K562 (cell line): Measurements from ENCODE around the gene TBL2. TPM values are rescaled to one million over a fixed set of nuclear protein-coding genes. Genes with fewer than 3 reads are reported as not detected.
A peak's percentile ranks its signal among the peaks of the same experiment; 100 is the strongest.

ENCODE experiments used
- ATAC-seq: fragments of 200-7000 bp; cut with Tn5 transposase; 3 replicates; pipeline ENCODE4 v1.9.1; 2020; ENCODE audit warnings: moderate library complexity
- BruUV-seq: library from RNA; stranded (reverse); fragments of 400-500 nt; replicated peaks from 2 replicates; lab custom pipeline; 2021; lab: Mats Ljungman, UMichigan
- CTCF ChIA-PET: fragments of 300-600 bp; formaldehyde crosslinking; extraction: SDS; loops from one replicate; lab custom pipeline; 2021; ENCODE audit warnings: low intra/inter-chr PET ratio; lab: Yijun Ruan, JAX
- POLR2A ChIA-PET: fragments of 300-600, 350-650 bp; sonication (Branson Sonifier 250); formaldehyde crosslinking; extraction: SDS; loops from one replicate; lab custom pipeline; 2021; ENCODE audit warnings: antibody characterized with exemption, inconsistent platforms; lab: Yijun Ruan, JAX
- DNase-seq, 4 experiments: peaks; one replicate each; pipeline versions ENCODE4 v3.0.0 to v3.0.0-alpha.2; 2011 to 2018; ENCODE audit warnings: low spot score in 3 of 4, mixed read lengths in 3 of 4; ENCODE audit errors: extremely low read depth in 1 of 4
- FAIRE-seq: peaks from 2 replicates; lab custom pipeline; 2011; peaks lifted over from hg19 to GRCh38; lab: Jason Lieb, UNC
- H2AFZ ChIP-seq: 2 replicates; pipeline ENCODE4 v1.6.0; 2011; ENCODE audit warnings: low read depth, low read length, control low read depth, inconsistent platforms
- H3K27ac ChIP-seq: fragments of 200-600 bp; 3 replicates; pipeline ENCODE4 v1.8.0; 2011; ENCODE audit warnings: low read depth, mild to moderate bottlenecking, control low read depth, inconsistent platforms, low read length, moderate library complexity, mixed read lengths; ENCODE audit errors: extremely low read depth
- H3K27me3 ChIP-seq, 2 experiments: fragments of 300-600 bp in 1 of 2; 2 replicates in 1 of 2; 3 replicates in 1 of 2; pipeline versions ENCODE4 v1.6.0 to v1.8.0; 2011; ENCODE audit warnings: inconsistent platforms in 2 of 2, low read length in 2 of 2, mild to moderate bottlenecking in 1 of 2, mixed read lengths in 1 of 2, moderate library complexity in 1 of 2; ENCODE audit not compliant: control insufficient read depth in 2 of 2, insufficient read depth in 2 of 2
- H3K36me3 ChIP-seq: fragments of 300-600 bp; 3 replicates; pipeline ENCODE4 v1.8.0; 2011; ENCODE audit warnings: mild to moderate bottlenecking, low read length, inconsistent platforms; ENCODE audit not compliant: control insufficient read depth, insufficient read depth
- H3K4me1 ChIP-seq, 2 experiments: fragments of 200-600 bp in 1 of 2; replicated peaks in 1 of 2; 2 replicates in 1 of 2; 3 replicates in 1 of 2; pipeline versions ENCODE4 v1.5.1 to v1.8.0; 2011; ENCODE audit warnings: inconsistent platforms in 2 of 2, low read length in 2 of 2, mild to moderate bottlenecking in 1 of 2, mixed read lengths in 1 of 2, moderate library complexity in 1 of 2; ENCODE audit not compliant: control insufficient read depth in 2 of 2, insufficient read depth in 2 of 2
- H3K4me2 ChIP-seq: 2 replicates; pipeline ENCODE4 v1.6.1; 2011; ENCODE audit warnings: low read length, control low read depth, inconsistent platforms, mixed read lengths; ENCODE audit not compliant: insufficient read depth
- H3K4me3 ChIP-seq: fragments of 200-600 bp; sonication (generic), shearing (Covaris generic); 2 replicates; pipeline ENCODE4 v1.5.1; 2016; ENCODE audit warnings: control low read depth, inconsistent platforms
- H3K79me2 ChIP-seq: fragments of 200-600 bp; 3 replicates; pipeline ENCODE4 v1.8.0; 2011; ENCODE audit warnings: low read length, inconsistent platforms; ENCODE audit not compliant: control insufficient read depth, insufficient read depth
- H3K9ac ChIP-seq, 2 experiments: 2 replicates each; pipeline versions ENCODE4 v1.6.0 to v1.6.1; 2011; ENCODE audit warnings: low read depth in 2 of 2, low read length in 2 of 2, control low read depth in 1 of 2, inconsistent platforms in 1 of 2, mild to moderate bottlenecking in 1 of 2, mixed read lengths in 1 of 2; ENCODE audit not compliant: insufficient read depth in 1 of 2
- H3K9me1 ChIP-seq: one replicate; pipeline ENCODE4 v1.6.0; 2011; ENCODE audit warnings: inconsistent platforms, mild to moderate bottlenecking, low read length, moderate library complexity; ENCODE audit not compliant: control insufficient read depth, insufficient read depth
- H3K9me3 ChIP-seq: replicated peaks from 2 replicates; pipeline ENCODE4 v1.5.1; 2011; ENCODE audit warnings: low read depth, low read length, inconsistent platforms; ENCODE audit not compliant: control insufficient read depth, insufficient read depth
- H4K20me1 ChIP-seq: replicated peaks from 2 replicates; pipeline ENCODE4 v1.6.1; 2011; ENCODE audit warnings: low read length, inconsistent platforms, mixed read lengths; ENCODE audit not compliant: control insufficient read depth, insufficient read depth
- CREB1 ChIP-seq, 2 experiments: sonication (generic) in 1 of 2; formaldehyde crosslinking in 1 of 2; IDR thresholded peaks; 2 replicates each; pipeline versions ENCODE4 v1.6.1 to v1.8.0; 2012 to 2022; ENCODE audit warnings: inconsistent platforms in 1 of 2, mild to moderate bottlenecking in 1 of 2, missing genetic modification reagents in 1 of 2, moderate library complexity in 1 of 2
- EP400 ChIP-seq: fragments of 450-650 bp; IDR thresholded peaks from 2 replicates; pipeline ENCODE4 v1.6.1; 2017; ENCODE audit warnings: antibody characterized with exemption, mild to moderate bottlenecking, moderate library complexity
- MBD2 ChIP-seq: sonication (generic); IDR thresholded peaks from 2 replicates; pipeline ENCODE4 v1.6.1; 2016; ENCODE audit warnings: low read depth, borderline replicate concordance
- STAT6 ChIP-seq: sonication (generic); formaldehyde crosslinking; IDR thresholded peaks from 2 replicates; pipeline ENCODE4 v1.8.1; 2023; ENCODE audit warnings: mild to moderate bottlenecking, missing genetic modification reagents
- SUPT5H ChIP-seq: fragments of 450-650 bp; IDR thresholded peaks from 2 replicates; pipeline ENCODE4 v1.6.1; 2016
- WGBS: fragments of 100-300 bp; shearing (Covaris generic); methylation state at CpG from one replicate; pipeline ENCODE4 v1.1.6; 2016; ENCODE audit warnings: low coverage, mixed read lengths; ENCODE audit not compliant: insufficient coverage; ENCODE audit errors: missing lambda C conversion rate; 5-methylcytosine and 5-hydroxymethylcytosine counted together
- in situ Hi-C: fragments of 300-500 bp; cut with MboI; formaldehyde crosslinking; loops from 4 replicates; pipeline ENCODE4 v1.15.0; 2018; ENCODE audit warnings: inconsistent platforms, mixed read lengths
- intact Hi-C: fragments of 100-400 bp; cut with micrococcal nuclease; formaldehyde crosslinking; loops from 2 replicates; pipeline ENCODE4 v1.14.2; 2022
- polyA plus RNA-seq, 8 experiments: library from polyadenylated mRNA; depleted of rRNA in 4 of 8; stranded (reverse) in 5 of 8; unstranded in 3 of 8; fragments of >200 nt; fragmentation: Nextera tagmentation in 2 of 8; fragmentation: Illumina TruSeq in 1 of 8; extraction: Ambion mirVana in 2 of 8; extraction: Trizol in 1 of 8; gene quantifications; 2 replicates each; pipeline versions ENCODE4 v1.2.1 to v1.2.3, GENCODE V29; 2011 to 2014; ENCODE audit warnings: inconsistent platforms in 1 of 8, missing spikeins in 1 of 8
- total RNA-seq, 7 experiments: library from RNA; depleted of rRNA in 6 of 7; stranded (reverse); fragments of >200 nt in 6 of 7; fragmentation: Illumina TruSeq in 2 of 7; extraction: Trizol in 2 of 7; gene quantifications; 2 replicates each; pipeline versions ENCODE4 v1.2.1 to v1.2.3, GENCODE V29; 2011 to 2021; ENCODE audit warnings: low replicate concordance in 1 of 7
- TF ChIP-seq, protein P1 (sequence below): sonication (generic); formaldehyde crosslinking; IDR thresholded peaks from 2 replicates; pipeline ENCODE4 v1.8.0; 2022; ENCODE audit warnings: mild to moderate bottlenecking, missing genetic modification reagents

Gene TBL2
- total and polyA plus RNA-seq, 9 of the 15 experiments (the other 6 are each of a cell fraction or from before 2014, with no cell fraction given) = 2.5 to 123 (median 49.2) TPM

- Histone ChIP-seq H3K4me1 (peaks cover 46 to 47% of the 10 kb centered on the region in 2 experiments), H3K27me3 (no peaks in the 10 kb centered on the region), H4K20me1 (peaks cover 46% of the 10 kb centered on the region), H3K9me3 (no peaks in the 10 kb centered on the region)
- BruUV-seq = no TSS peak
- CTCF ChIA-PET = no interaction called here
- intact Hi-C loops = no loop called here
- DNase-seq (no peak), ATAC-seq (no peak), FAIRE-seq (no peak)
- TF ChIP-seq SUPT5H = no peak
- no peak for TF ChIP-seq STAT6 (CRISPR knock-in tag)
- no peak for TF ChIP-seq CREB1 (IDR thresholded peaks at IDR 0.05)
- TF ChIP-seq CREB1 (CRISPR knock-in tag; IDR thresholded peaks at IDR 0.05) = no peak
- TF ChIP-seq MBD2 = no peak
- TF ChIP-seq, protein P1, sequence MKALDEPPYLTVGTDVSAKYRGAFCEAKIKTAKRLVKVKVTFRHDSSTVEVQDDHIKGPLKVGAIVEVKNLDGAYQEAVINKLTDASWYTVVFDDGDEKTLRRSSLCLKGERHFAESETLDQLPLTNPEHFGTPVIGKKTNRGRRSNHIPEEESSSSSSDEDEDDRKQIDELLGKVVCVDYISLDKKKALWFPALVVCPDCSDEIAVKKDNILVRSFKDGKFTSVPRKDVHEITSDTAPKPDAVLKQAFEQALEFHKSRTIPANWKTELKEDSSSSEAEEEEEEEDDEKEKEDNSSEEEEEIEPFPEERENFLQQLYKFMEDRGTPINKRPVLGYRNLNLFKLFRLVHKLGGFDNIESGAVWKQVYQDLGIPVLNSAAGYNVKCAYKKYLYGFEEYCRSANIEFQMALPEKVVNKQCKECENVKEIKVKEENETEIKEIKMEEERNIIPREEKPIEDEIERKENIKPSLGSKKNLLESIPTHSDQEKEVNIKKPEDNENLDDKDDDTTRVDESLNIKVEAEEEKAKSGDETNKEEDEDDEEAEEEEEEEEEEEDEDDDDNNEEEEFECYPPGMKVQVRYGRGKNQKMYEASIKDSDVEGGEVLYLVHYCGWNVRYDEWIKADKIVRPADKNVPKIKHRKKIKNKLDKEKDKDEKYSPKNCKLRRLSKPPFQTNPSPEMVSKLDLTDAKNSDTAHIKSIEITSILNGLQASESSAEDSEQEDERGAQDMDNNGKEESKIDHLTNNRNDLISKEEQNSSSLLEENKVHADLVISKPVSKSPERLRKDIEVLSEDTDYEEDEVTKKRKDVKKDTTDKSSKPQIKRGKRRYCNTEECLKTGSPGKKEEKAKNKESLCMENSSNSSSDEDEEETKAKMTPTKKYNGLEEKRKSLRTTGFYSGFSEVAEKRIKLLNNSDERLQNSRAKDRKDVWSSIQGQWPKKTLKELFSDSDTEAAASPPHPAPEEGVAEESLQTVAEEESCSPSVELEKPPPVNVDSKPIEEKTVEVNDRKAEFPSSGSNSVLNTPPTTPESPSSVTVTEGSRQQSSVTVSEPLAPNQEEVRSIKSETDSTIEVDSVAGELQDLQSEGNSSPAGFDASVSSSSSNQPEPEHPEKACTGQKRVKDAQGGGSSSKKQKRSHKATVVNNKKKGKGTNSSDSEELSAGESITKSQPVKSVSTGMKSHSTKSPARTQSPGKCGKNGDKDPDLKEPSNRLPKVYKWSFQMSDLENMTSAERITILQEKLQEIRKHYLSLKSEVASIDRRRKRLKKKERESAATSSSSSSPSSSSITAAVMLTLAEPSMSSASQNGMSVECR = no peak
- TF ChIP-seq EP400 = no peak
- TF ChIP-seq, all 486 proteins: peak for 0
- Histone ChIP-seq H3K4me2 (no peak overlapping the region), H3K9me1 (peaks cover 9% of the 10 kb centered on the region), H3K4me3 (no peak overlapping the region), H3K9ac (peak overlapping the region in 1 of 2 experiments; percentile 64; a peak in 2 of 4 replicates), H2AFZ (no peak overlapping the region), H3K79me2 (peaks cover 42% of the 10 kb centered on the region), H3K27ac (no peak overlapping the region), H3K36me3 (peaks cover 70% of the 10 kb centered on the region)
- POLR2A ChIA-PET = interaction anchor here (2.4 kb wide), 1 partner anchor 9 kb away, joined by 7 read pairs; no protein-coding TSS in a partner anchor
- in situ Hi-C loops = no loop called here
- WGBS = 95% methylated on average over 10 of the region's 10 CpGs
Measured at GRCh38 chr7:73570977-73571376, 7.4 kb downstream of the TBL2 start.
